NCI-H446 (cell line): ENCODE data around the gene SEC24A.
"Not testable (repeated sequence)": the region's sequence is repeated elsewhere in the genome, so short reads cannot be mapped to it uniquely, and the experiment has no call there.

Experiments
- DNase-seq, 2 experiments: peaks; one replicate each; lab custom pipeline; 2025; lab: John Stamatoyannopoulos, UW

The SEC24A gene

GRCh38 chr5:134649163-134649835, 714 bp downstream of the SEC24A start:
- no peak for DNase-seq

DNA sequence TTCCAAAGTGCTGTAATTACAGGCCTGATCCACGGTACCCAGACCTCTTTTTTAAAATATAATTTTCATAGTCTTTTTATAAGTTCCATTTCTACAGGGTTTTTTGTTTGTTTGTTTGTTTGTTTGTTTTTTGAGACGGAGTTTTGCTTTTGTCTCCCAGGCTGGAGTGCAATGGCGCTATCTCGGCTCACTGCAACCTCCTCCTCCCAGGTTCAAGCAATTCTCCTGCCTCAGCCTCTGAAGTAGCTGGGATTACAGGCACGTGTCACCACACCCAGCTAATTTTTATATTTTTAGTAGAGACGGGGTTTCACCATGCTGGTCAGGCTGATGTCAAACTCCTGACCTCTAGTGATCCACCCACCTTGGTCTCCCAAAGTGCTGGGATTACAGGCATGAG, 2.1 kb downstream of the SEC24A start:
- not testable (repeated sequence) for DNase-seq

GRCh38 chr5:134651531-134651930, 2.9 kb downstream of the SEC24A start:
- DNase-seq = no peak

DNA sequence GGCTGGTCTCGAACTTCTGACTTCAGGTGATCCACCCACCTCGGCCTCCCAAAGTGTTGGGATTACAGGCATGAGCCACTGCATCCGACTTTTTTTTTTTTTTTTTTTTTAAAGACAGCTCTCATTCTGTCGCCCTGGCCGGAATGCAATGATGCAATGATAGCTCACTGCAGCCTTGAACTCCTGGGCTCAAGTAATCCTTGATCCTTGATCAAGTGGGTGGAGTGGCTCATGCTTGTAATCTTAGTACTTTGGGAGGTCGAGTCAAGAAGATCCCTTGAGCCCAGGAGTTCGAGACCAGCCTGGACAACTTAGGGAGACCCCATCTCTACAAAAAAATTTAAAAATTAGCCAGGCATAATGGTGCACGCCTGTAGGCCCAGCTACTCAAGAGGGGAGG, 8.1 kb downstream of the SEC24A start:
- DNase-seq = no peak

- no peak for DNase-seq
These were observed 10.9 kb downstream of the SEC24A start for GRCh38 chr5:134659456-134659855.

GRCh38 chr5:134659922-134660321, 11.3 kb downstream of the SEC24A start:
- DNase-seq = no peak

DNA sequence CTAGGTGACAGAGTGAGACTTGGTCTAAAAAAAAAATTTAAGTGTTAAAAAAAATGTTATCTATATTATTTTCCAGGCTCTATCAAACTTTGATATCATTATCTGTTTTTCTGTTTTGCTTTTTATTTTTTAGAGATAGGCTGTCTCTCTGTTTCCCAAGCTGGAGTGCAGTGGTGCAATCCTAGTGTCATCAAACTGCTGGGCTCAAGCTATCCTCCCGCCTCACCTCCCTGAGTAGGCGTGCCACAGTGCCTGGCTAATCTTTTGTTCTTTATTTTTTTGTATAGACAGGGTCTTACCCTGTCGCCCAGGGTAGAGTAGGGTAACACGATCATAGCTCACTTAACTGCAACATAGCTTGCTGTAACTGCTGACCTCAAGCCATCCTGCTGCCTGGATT, 14.4 kb downstream of the SEC24A start:
- DNase-seq = no peak

- no peak for DNase-seq
These were observed 15.9 kb downstream of the SEC24A start for GRCh38 chr5:134664448-134664847.

DNA sequence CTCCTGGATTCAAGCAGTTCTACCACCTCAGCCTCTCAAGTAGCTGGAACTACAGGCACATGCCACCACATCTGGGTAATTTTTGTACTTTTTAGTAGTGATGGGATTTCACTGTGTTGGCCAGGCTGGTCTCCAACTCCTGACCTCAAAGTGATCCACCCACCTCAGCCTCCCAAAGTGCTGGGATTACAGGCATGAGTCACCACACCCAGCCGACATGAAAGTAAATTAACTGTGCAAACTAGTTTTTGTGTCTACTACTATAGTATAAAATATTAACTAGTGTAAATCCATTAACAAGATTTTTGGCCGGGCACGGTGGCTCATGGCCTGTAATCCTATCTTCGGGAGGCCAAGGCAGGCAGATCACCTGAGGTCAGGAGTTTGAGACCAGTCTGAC, 25.0 kb downstream of the SEC24A start:
- DNase-seq = not testable (repeated sequence)

GRCh38 chr5:134677357-134677756, 28.8 kb downstream of the SEC24A start:
- not testable (repeated sequence) for DNase-seq

GRCh38 chr5:134690144-134690543, 41.6 kb downstream of the SEC24A start:
- DNase-seq = not testable (repeated sequence)

GRCh38 chr5:134692722-134693121, 44.1 kb downstream of the SEC24A start:
- DNase-seq = no peak

- DNase-seq = no peak
These were observed 59.7 kb downstream of the SEC24A start for GRCh38 chr5:134708301-134708700.

- no peak for DNase-seq
These were observed 65.5 kb downstream of the SEC24A start for GRCh38 chr5:134714120-134714519.

DNA sequence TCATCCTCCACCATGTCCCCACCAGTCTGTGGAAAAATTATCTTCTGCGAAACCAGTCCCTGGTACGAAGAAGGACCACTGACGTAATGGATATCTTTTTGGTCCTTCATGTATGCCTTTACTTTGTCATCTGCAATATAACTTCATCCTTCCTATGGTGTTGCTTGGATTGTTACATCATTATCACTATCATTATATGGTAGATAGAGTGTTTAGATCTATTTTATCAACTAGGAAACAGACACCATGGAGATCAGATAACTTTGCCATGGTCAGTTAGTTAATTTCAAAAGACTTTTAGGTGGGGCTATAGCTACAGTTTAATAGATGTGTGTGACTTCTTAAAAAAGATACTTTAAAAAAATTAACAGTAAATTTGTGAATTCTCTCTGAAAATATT, 66.0 kb downstream of the SEC24A start:
- no peak for DNase-seq

GRCh38 chr5:134715466-134715865, 66.9 kb downstream of the SEC24A start:
- not testable (repeated sequence) for DNase-seq

DNA sequence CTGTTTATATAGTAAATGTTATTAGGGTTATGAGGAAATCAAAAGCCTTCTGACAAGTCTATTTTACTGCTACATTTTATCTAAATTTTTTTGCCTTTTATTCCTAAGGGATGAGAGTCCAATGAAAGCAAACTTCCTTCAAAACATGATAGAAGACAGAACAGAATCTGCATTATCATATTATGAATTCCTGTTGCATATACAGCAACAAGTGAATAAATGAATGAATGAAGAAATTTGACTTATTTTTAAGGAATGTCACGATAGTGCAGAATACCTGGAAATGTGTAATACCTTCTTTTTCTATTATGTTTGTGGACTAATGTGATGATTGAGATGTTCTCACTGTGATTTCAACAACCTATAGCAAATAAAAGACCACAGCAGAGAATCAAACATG, 76.3 kb downstream of the SEC24A start:
- no peak for DNase-seq

DNA sequence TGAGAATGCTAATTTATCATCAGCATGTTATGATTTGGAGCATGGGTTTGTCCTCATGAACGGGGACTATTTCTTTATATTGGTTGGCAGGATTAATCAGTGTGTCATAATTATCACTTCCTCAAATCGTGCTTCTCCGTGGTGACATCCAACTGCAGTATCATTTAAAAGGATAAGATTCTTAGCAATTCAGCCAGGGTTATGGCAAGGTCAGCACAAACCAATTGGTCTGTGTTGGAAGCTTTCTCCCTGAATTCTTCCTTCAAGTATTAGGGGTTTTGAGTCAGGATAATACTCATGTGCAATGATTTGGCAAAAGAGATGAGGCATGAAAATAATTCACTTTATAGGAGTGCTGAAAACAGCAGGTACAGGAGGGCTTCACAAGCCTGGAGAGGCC, 84.2 kb downstream of the SEC24A start:
- DNase-seq = no peak

DNA sequence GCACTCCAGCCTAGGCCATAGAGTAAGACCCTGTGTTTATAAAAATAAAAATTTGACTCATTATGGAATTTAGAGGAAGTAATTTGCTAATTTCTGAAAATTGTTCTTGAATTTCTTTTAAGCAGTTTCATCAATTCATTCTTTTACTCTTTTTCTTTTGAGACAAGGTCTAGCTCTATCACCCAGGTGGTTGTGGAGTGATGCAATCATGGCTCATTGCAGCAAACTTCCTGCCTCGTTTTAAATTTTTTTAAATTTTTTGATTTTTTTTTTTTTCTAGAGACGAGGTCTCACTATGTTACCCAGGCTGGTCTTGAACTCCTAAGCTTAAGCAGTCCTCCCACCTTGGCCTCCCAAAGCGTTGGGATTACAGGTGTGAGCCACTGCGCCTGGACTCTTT, 86.7 kb downstream of the SEC24A start:
- no peak for DNase-seq

- DNase-seq = no peak
These were observed 87.7 kb downstream of the SEC24A start for GRCh38 chr5:134736173-134736812.

- peak; percentile 86 to 96 for DNase-seq
These were observed 89.8 kb downstream of the SEC24A start, which contains the start of gene CAMLG for GRCh38 chr5:134738133-134738962. CAMLG (plus strand) TSS chr5:134738548; CDS start chr5:134738621, 73 bp downstream.

DNA sequence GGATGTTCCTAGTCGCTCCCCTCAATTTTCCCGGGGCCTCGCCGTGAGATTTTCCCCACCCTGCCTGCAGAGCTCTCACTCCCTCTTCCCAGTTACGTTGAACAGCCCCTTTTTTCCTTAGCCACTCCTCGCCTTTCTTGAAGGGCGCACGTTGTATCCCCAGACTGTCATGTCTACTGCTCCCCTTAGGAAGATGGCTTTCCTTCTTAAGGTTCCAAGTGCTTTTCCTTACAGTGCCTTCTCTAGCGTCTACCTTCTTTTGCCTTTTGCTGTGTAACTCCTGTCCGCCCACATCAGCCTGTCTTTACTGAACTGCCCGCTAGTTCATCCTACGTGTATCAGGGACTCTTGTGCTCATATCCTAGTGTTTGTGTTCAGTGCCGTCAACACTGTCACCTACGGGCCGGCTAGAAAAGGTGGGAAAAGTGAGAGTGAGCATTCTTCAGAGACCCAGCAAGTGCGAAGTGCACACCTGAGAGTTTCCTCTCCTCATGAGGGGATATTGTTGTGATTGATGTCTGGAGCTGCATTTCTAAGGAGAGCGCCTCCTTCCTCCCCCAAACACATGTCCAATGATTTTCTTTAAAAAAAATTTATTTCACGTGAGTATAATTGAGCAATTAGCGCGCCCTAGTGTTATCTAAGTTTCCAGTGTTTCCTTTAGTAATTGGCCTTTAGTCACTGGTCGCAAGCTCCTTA, 90.5 kb downstream of the SEC24A start:
- DNase-seq = peak in 1 of 2 experiments; percentile 3
